GM19035 (cell line): ENCODE results near the gene CFAP126.
"Not testable (repeated sequence)": the region's sequence is repeated elsewhere in the genome, so short reads cannot be mapped to it uniquely, and the experiment has no call there.

Source experiments
- ATAC-seq: cut with Tn5 transposase; IDR thresholded peaks from one replicate; pipeline ENCODE4 v1.9.1; 2021; ENCODE audit not compliant: unreplicated experiment

CFAP126 gene

DNA sequence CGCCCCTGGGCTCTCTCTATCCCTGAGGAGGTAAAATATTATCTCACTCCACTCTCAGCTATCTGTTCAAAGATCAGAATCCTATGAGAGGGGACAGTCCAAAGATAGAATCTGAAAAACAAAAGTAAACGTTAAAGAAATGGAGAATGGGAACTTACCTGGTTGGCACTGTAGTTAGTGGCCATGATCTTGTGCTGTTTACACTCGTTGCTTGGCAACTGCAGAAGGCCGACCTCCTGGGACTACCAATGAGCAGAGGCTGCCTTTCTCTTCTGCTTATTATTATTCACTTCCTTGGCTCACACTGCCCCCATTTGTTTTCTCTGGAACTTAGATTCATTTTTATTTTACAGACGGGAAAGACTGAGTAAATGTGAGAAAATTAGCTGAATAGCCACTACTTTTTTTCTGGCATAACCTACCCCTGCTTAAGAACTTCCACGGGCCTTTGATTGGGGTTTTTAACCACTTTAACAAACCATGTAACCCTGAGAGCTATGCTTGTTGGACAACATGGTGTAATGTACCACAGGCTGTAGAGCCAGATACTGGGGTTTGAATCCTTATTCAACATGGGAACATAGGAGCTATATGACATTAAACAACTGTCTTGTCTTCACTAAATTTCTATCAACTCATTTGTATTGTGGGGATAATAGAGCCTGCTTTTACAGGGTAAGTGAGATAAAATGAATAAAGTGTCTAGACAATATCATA lies at the start of gene CFAP126:
Gene CFAP126, minus strand, starts transcription at position 193 of the 717 bp plus-strand sequence. Its CDS starts 8 bp downstream, at position 185.
- peak; percentile 96 for ATAC-seq

GRCh38 chr1:161413050-161413449 lies 45.4 kb upstream of the CFAP126 start:
- ATAC-seq: not testable (repeated sequence)

- not testable (repeated sequence) for ATAC-seq
Observed at GRCh38 chr1:161410636-161410970, 42.9 kb upstream of the CFAP126 start.

DNA sequence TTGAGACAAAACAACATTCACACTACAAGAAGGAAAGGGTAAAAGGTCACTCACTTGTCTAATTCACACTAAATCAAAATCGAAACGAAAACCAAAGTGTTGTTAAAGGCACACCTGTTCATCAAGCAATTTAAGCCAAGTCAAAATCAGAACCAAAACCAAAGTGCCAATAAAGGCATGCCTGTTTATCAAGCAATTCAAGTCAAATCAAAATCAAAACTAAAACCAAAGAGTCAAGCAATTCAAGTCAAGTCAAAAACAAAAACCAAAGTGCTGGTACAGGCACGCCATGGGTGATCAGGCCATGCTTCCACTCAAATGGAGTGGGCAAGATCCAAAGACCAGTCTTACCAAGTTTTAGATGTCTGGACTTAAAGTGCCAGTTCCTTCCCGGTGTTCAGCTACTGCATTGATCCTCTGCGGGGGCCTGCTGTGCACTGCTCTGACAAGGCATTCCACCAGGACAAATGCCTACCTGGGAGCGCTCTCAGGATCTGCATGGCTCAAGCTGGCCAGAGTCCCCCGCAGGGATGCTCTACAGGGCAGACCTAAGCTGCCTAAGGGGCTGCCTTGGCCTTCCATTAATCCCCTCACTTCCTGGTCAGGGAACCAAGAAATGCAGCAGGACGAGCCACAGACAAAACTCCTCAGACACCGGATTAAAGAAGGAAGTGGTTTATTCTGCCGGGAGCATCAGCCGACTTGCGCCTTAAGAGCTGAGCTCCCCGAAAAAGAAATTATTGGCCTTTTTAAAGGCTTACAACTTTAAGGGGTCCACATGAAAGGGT lies 42.4 kb upstream of the CFAP126 start:
- not testable (repeated sequence) for ATAC-seq

- no peak for ATAC-seq
Observed at GRCh38 chr1:161408429-161409052, 40.9 kb upstream of the CFAP126 start.

- no peak for ATAC-seq
Observed at GRCh38 chr1:161407451-161407985, 39.8 kb upstream of the CFAP126 start.

- not testable (repeated sequence) for ATAC-seq
Observed at GRCh38 chr1:161406551-161406950, 38.9 kb upstream of the CFAP126 start.

DNA sequence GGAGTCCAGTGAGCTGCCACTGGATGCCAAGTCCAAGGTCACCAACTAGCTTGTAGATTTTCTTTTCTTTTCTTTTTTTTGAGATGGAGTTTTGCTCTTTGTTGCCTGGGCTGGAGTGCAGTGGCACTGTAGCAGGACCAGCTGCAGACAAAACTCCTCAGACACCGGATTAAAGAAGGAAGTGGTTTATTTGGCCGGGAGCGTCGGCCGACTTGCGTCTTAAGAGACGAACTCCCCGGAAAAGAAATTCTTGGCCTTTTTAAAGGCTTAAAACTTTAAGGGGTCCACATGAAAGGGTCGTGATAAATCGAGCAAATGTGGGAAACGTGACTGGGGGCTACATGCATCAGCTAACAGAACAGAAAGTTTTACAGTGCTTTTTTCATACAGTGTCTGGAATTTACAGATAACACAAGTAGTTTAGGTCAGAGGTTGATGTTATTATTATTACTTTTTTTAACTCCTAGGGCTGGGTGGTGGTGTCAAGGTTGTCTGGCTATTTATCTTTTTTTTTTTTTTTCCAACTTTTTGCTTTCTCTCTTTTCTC lies 36.4 kb upstream of the CFAP126 start:
- no peak for ATAC-seq

- no peak for ATAC-seq
Observed at GRCh38 chr1:161402446-161402845, 34.8 kb upstream of the CFAP126 start.

GRCh38 chr1:161399257-161399998 lies 31.8 kb upstream of the CFAP126 start:
- peak; percentile 82 for ATAC-seq

- ATAC-seq: no peak
Observed at GRCh38 chr1:161398900-161399256, 31.2 kb upstream of the CFAP126 start.

DNA sequence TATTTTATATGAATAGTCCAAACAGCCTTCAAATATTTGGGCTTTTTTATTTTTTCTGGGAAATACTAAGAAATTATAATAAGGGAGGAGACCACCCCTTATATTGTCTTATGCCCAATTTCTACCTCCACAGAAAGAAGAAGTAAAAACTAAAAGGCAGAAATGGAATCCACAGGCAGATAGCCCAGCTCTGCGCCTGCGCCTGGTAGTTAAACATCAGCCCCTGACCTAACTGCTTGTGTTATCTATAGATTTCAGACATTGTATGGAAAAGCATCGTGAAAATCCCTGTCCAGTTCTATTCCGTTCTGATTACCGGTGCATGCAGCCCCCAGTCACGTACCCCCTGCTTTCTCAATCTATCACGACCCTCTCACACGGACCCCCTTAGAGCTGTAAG lies 29.4 kb upstream of the CFAP126 start:
- ATAC-seq: not testable (repeated sequence)

- no peak for ATAC-seq
Observed at GRCh38 chr1:161393151-161393550, 25.5 kb upstream of the CFAP126 start.

- ATAC-seq: no peak
Observed at GRCh38 chr1:161391611-161392010, 23.9 kb upstream of the CFAP126 start.

DNA sequence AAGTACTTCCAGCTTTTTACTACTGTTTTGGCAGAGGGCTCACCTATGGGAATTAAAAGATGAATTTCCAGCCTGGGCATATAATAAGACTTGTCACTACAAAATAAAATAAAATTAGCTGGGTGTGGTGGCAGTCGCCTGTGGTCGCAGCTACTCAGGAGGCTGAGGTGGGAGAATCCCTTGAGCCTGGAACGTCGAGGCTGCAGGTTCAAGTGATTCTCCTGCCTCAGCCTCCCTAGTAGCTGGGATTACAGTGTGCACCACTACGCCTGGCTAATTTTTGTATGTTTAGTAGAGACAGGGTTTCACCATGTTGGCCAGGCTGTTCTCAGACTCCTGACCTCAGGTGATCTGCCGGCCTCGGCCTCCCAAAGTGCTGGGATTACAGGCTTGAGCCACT lies 23.5 kb upstream of the CFAP126 start:
- not testable (repeated sequence) for ATAC-seq

DNA sequence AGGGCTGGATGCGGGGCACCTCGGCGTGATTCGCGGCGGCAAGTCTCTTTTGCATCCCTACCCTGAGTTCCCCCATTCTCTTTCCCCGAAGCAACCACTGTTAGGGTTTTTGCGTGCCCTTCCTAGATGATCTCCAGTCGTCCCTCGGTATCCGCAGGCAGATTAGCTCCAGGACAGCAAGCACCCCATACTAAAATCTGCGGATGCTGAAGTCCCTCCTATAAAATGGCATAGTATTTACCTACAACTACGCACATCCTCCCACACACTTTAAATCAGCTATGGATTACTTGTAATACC lies 22.8 kb upstream of the CFAP126 start:
- ATAC-seq: no peak

GRCh38 chr1:161389691-161390558 lies 22.2 kb upstream of the CFAP126 start:
- ATAC-seq: peak; percentile 87

DNA sequence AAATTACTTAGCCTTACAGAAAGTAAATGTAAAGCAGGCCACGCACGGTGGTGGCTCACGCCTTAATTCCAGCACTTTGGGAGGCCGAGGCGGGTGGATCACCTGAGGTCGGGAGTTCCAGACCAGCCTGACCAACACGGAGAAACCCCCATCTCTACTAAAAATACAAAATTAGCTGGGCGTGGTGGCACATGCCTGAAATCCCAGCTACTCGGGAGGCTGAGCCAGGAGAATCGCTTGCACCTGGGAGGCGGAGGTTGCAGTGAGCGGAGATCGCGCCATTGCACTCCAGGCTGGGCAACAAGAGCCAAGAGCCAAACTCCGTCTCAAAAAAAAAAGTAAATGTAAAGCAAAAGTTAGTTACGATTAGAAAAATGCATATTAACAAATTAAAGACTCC lies 21.5 kb upstream of the CFAP126 start:
- not testable (repeated sequence) for ATAC-seq

DNA sequence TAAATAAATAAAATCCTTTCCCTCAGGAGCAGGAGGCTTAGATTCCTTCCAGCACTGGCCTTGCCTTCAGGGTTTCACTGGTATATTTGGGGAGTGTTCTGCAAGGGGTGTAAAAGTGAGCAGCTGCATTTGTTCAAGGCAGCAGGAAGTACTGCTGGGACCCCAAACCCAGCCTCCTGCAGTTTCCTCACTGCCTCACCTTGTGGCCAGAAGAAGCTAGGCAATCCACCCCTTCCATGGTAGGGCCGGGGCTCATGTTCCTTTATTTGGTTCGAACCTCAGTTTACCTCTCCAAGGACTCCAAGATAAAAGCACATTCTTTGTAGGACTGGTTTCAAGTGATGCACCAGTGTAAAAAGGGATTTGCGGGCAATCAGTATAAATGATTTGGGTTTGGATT lies 21.0 kb upstream of the CFAP126 start:
- ATAC-seq: no peak
